Neural progenitor cell (in vitro differentiated cells): ENCODE measurements around the gene ARV1. TPM values are rescaled to one million over a fixed set of nuclear protein-coding genes. Genes with fewer than 3 reads are reported as not detected.

Experiments
- DNase-seq: peaks from one replicate; pipeline ENCODE4 v3.0.0-alpha.2; 2016; ENCODE audit warnings: low spot score
- H2AFZ ChIP-seq: fragments of 200-600 bp; sonication (generic); replicated peaks from 2 replicates; pipeline ENCODE4 v1.6.1; 2016; ENCODE audit warnings: antibody characterized with exemption
- H3F3A ChIP-seq: fragments of 200-600 bp; sonication (generic); 2 replicates; pipeline ENCODE4 v1.6.1; 2016; ENCODE audit warnings: antibody characterized with exemption, low read depth
- H3K27ac ChIP-seq: fragments of 200-600 bp; sonication (generic); 2 replicates; pipeline ENCODE4 v1.5.1; 2016; ENCODE audit warnings: mild to moderate bottlenecking
- H3K27me3 ChIP-seq: fragments of 200-600 bp; sonication (generic); 2 replicates; pipeline ENCODE4 v1.6.1; 2016; ENCODE audit warnings: mild to moderate bottlenecking, moderate library complexity
- H3K36me3 ChIP-seq: fragments of 200-600 bp; sonication (generic); 2 replicates; pipeline ENCODE4 v1.5.1; 2016
- H3K4me1 ChIP-seq: fragments of 200-600 bp; sonication (generic); 2 replicates; pipeline ENCODE4 v1.6.1; 2016; ENCODE audit warnings: mixed run types
- H3K4me2 ChIP-seq: fragments of 200-600 bp; sonication (generic); 2 replicates; pipeline ENCODE4 v1.6.1; 2016
- H3K4me3 ChIP-seq: fragments of 200-600 bp; sonication (generic); 2 replicates; pipeline ENCODE4 v1.5.1; 2016
- H3K79me2 ChIP-seq: fragments of 200-600 bp; sonication (generic); 2 replicates; pipeline ENCODE4 v1.6.1; 2016; ENCODE audit warnings: low read depth
- H3K9ac ChIP-seq: fragments of 200-600 bp; sonication (generic); 2 replicates; pipeline ENCODE4 v1.6.1; 2016
- H3K9me3 ChIP-seq: fragments of 200-600 bp; sonication (generic); 2 replicates; pipeline ENCODE4 v1.5.1; 2016; ENCODE audit warnings: low read depth
- H4K20me1 ChIP-seq: fragments of 200-600 bp; sonication (generic); 2 replicates; pipeline ENCODE4 v1.6.1; 2016; ENCODE audit warnings: low read depth
- H3K27ac Mint-ChIP-seq: 3 replicates; pipeline ENCODE4 v1.8.0; 2021; ENCODE audit warnings: mixed read lengths
- H3K27me3 Mint-ChIP-seq: 2 replicates; pipeline ENCODE4 v1.8.0; 2022; ENCODE audit warnings: low read depth, mild to moderate bottlenecking, inconsistent platforms, moderate library complexity, mixed read lengths; ENCODE audit not compliant: insufficient read depth
- H3K36me3 Mint-ChIP-seq: 3 replicates; pipeline ENCODE4 v1.8.0; 2021; ENCODE audit warnings: mixed read lengths
- H3K4me1 Mint-ChIP-seq: 3 replicates; pipeline ENCODE4 v1.8.0; 2021; ENCODE audit warnings: mixed read lengths
- H3K4me3 Mint-ChIP-seq: 3 replicates; pipeline ENCODE4 v1.8.0; 2021; ENCODE audit warnings: mild to moderate bottlenecking, moderate library complexity, mixed read lengths
- H3K9me3 Mint-ChIP-seq: 3 replicates; pipeline ENCODE4 v1.8.0; 2020; ENCODE audit warnings: mixed read lengths
- EZH2 ChIP-seq: fragments of 200-600 bp; sonication (generic); IDR thresholded peaks from 2 replicates; pipeline ENCODE4 v1.6.1; 2017; ENCODE audit warnings: antibody characterized with exemption, mild to moderate bottlenecking, moderate library complexity
- EZH2phosphoT487 ChIP-seq: fragments of 200-600 bp; sonication (generic); IDR thresholded peaks from 2 replicates; pipeline ENCODE4 v1.6.1; 2017; ENCODE audit warnings: antibody characterized with exemption
- total RNA-seq: library from RNA; depleted of rRNA; stranded (reverse); fragments of >200 nt; gene quantifications from 2 replicates; pipeline ENCODE4 v1.2.3, GENCODE V29; 2015; ENCODE audit warnings: low replicate concordance
- TF ChIP-seq, protein P1 (sequence below): fragments of 200-600 bp; sonication (generic); IDR thresholded peaks from 2 replicates; pipeline ENCODE4 v1.5.1; 2017; ENCODE audit warnings: antibody characterized with exemption, mild to moderate bottlenecking

ARV1 gene
- total RNA-seq, 1 donor from 2014 or later = 23.3 TPM

- Histone ChIP-seq H3K4me1 (no peaks in the 10 kb centered on the region), H2AFZ (no peak overlapping the region), H3K27me3 (no peaks in the 10 kb centered on the region), H4K20me1 (no peaks in the 10 kb centered on the region), H3K9me3 (no peaks in the 10 kb centered on the region), H3K4me2 (no peak overlapping the region), H3F3A (no peaks in the 10 kb centered on the region), H3K27ac (no peak overlapping the region), H3K9ac (no peak overlapping the region), H3K79me2 (no peaks in the 10 kb centered on the region), H3K4me3 (no peak overlapping the region), H3K36me3 (peaks cover 4% of the 10 kb centered on the region)
- no peaks in the 10 kb centered on the region for H3K4me1 Mint-ChIP-seq
- H3K36me3 Mint-ChIP-seq = peaks cover 4% of the 10 kb centered on the region
- no peak overlapping the region for H3K27ac Mint-ChIP-seq
- no peaks in the 10 kb centered on the region for H3K9me3 Mint-ChIP-seq
- H3K4me3 Mint-ChIP-seq = no peak overlapping the region
- DNase-seq = no peak
- TF ChIP-seq, protein P1, sequence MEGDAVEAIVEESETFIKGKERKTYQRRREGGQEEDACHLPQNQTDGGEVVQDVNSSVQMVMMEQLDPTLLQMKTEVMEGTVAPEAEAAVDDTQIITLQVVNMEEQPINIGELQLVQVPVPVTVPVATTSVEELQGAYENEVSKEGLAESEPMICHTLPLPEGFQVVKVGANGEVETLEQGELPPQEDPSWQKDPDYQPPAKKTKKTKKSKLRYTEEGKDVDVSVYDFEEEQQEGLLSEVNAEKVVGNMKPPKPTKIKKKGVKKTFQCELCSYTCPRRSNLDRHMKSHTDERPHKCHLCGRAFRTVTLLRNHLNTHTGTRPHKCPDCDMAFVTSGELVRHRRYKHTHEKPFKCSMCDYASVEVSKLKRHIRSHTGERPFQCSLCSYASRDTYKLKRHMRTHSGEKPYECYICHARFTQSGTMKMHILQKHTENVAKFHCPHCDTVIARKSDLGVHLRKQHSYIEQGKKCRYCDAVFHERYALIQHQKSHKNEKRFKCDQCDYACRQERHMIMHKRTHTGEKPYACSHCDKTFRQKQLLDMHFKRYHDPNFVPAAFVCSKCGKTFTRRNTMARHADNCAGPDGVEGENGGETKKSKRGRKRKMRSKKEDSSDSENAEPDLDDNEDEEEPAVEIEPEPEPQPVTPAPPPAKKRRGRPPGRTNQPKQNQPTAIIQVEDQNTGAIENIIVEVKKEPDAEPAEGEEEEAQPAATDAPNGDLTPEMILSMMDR = no peak
- TF ChIP-seq EZH2 (no peak), EZH2phosphoT487 (no peak)
- no peaks in the 10 kb centered on the region for H3K27me3 Mint-ChIP-seq
These were observed 20.5 kb upstream of the ARV1 start for GRCh38 chr1:230958370-230958769.

GRCh38 chr1:230964896-230965295, 14.0 kb upstream of the ARV1 start:
- Histone ChIP-seq H4K20me1 (no peaks in the 10 kb centered on the region), H3K27ac (no peak overlapping the region), H3K9ac (no peak overlapping the region), H3F3A (no peaks in the 10 kb centered on the region), H3K4me1 (no peaks in the 10 kb centered on the region), H3K4me3 (no peak overlapping the region), H3K4me2 (no peak overlapping the region), H3K79me2 (peaks cover 3% of the 10 kb centered on the region), H3K36me3 (no peaks in the 10 kb centered on the region), H3K27me3 (no peaks in the 10 kb centered on the region), H3K9me3 (no peaks in the 10 kb centered on the region), H2AFZ (no peak overlapping the region)
- no peaks in the 10 kb centered on the region for H3K9me3 Mint-ChIP-seq
- no peaks in the 10 kb centered on the region for H3K27me3 Mint-ChIP-seq
- H3K27ac Mint-ChIP-seq = no peak overlapping the region
- no peak overlapping the region for H3K4me3 Mint-ChIP-seq
- H3K4me1 Mint-ChIP-seq = no peaks in the 10 kb centered on the region
- DNase-seq = no peak
- peaks cover under 1% of the 10 kb centered on the region for H3K36me3 Mint-ChIP-seq
- TF ChIP-seq EZH2 (no peak), EZH2phosphoT487 (no peak)
- TF ChIP-seq, protein P1 = no peak

DNA sequence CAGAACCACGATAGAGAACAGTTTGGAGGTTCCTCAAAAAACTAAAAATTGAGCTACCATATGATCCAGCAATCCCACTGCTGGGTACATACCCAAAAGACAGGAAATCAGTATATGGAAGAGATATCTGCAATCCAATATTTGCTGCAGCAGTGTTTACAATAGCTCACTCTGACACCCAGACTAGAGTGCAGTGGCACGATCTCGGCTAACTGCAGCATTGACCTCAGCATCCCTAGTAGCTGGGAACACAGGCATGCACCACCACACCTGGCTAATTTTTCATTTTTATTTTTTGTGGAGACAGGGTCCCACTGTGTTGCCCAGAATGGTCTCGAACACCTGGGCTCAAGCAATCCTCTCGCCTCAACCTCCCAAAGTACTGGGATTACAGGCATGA, 13.4 kb upstream of the ARV1 start:
- H3K4me3 Mint-ChIP-seq = no peak overlapping the region
- no peak for DNase-seq
- Histone ChIP-seq H3K9me3 (no peaks in the 10 kb centered on the region), H3K4me1 (no peaks in the 10 kb centered on the region), H2AFZ (no peak overlapping the region), H4K20me1 (no peaks in the 10 kb centered on the region), H3K27me3 (no peaks in the 10 kb centered on the region), H3K79me2 (peaks cover 3% of the 10 kb centered on the region), H3K27ac (no peak overlapping the region), H3K4me3 (no peak overlapping the region), H3K36me3 (no peaks in the 10 kb centered on the region), H3K4me2 (no peak overlapping the region), H3F3A (no peaks in the 10 kb centered on the region), H3K9ac (no peak overlapping the region)
- H3K36me3 Mint-ChIP-seq = peaks cover 3% of the 10 kb centered on the region
- H3K27me3 Mint-ChIP-seq = no peaks in the 10 kb centered on the region
- H3K9me3 Mint-ChIP-seq = no peaks in the 10 kb centered on the region
- no peak overlapping the region for H3K27ac Mint-ChIP-seq
- no peak for TF ChIP-seq EZH2
- TF ChIP-seq EZH2phosphoT487 = no peak
- TF ChIP-seq, protein P1 = no peak
- H3K4me1 Mint-ChIP-seq = no peaks in the 10 kb centered on the region
